ENCODE results near the gene BFSP2. TPM values are rescaled to one million over a fixed set of nuclear protein-coding genes. Genes with fewer than 3 reads are reported as not detected.
"Not testable (repeated sequence)": the region's sequence is repeated elsewhere in the genome, so short reads cannot be mapped to it uniquely, and the experiment has no call there.

Gene BFSP2
- total RNA-seq, 1 experiment from 2014 or later: not detected

DNA sequence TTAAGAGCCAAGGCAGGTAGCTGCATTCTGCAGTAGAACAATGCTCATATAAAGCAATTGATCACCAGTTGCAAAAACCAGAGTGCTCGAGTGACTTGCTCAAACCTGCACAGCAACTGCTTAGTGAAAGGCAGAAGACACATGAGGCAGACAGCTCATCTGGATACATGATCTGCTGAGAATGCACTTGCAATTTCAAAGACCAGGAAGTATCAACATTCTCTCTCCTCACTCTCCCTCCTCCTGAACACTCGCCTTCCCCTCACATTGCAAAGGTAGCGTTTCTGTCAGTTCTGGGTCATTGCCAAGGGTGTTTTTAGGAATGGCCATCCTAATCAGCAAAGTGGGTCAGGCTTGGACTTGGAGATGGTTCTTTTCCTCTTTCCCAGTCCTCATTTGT is 61.0 kb downstream of the BFSP2 start:
- Histone ChIP-seq H3K27me3 (replicated peaks) (no peaks in the 10 kb centered on the region), H3K36me3 (no peaks in the 10 kb centered on the region), H3K27ac (no peak overlapping the region), H3K4me3 (no peak overlapping the region), H3K4me1 (replicated peaks) (no peaks in the 10 kb centered on the region; the same call in 1 of the 2 replicates), H3K9me3 (replicated peaks) (no peaks in the 10 kb centered on the region)
- DNase-seq (ENCODE audit: low read depth in 1 of 2, low spot score in 2 of 2): no peak

- Histone ChIP-seq H3K36me3 (no peaks in the 10 kb centered on the region), H3K4me1 (replicated peaks) (no peaks in the 10 kb centered on the region; the same call in 1 of the 2 replicates), H3K27ac (no peak overlapping the region), H3K9me3 (replicated peaks) (no peaks in the 10 kb centered on the region), H3K27me3 (replicated peaks) (no peaks in the 10 kb centered on the region), H3K4me3 (no peak overlapping the region)
- DNase-seq (ENCODE audit: low read depth in 1 of 2, low spot score in 2 of 2): no peak
Observed at GRCh38 chr3:133461291-133461690, 61.4 kb downstream of the BFSP2 start.

- H3K4me3 ChIP-seq: no peak overlapping the region
Observed at GRCh38 chr3:133463347-133463860, 63.5 kb downstream of the BFSP2 start.

DNA sequence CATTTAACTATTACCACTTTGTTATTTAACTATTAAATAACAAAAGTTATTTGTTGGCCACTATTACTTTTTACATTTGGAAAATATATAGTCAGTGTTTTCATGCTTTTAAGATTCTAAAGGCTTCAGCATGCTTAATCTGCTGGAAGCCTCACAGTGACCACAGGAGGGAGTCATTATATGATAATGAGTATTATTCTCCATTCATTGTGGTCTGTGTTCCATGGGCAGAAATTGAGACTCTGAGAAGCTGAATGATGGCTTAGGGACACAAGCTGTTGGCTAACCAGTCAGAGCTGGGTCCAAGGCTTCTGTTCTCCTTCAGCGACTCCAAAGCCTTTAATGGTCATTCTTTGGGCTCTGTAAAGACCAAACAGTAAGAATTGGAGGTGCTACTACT is 64.7 kb downstream of the BFSP2 start:
- no peak overlapping the region for H3K27ac ChIP-seq
- H3K4me3 ChIP-seq: no peak overlapping the region
- H3K36me3 ChIP-seq: no peaks in the 10 kb centered on the region
- no peaks in the 10 kb centered on the region; the same call in 1 of the 2 replicates for H3K4me1 ChIP-seq (replicated peaks)
- H3K27me3 ChIP-seq (replicated peaks): no peaks in the 10 kb centered on the region
- no peak for DNase-seq (ENCODE audit: low read depth in 1 of 2, low spot score in 2 of 2)
- no peaks in the 10 kb centered on the region for H3K9me3 ChIP-seq (replicated peaks)

More at GRCh38 chr3:133463347-133463860, 63.5 kb downstream of the BFSP2 start:
- DNase-seq (ENCODE audit: low read depth in 1 of 2, low spot score in 2 of 2): no peak
- no peaks in the 10 kb centered on the region for H3K27me3 ChIP-seq (replicated peaks)
- H3K36me3 ChIP-seq: no peaks in the 10 kb centered on the region
- no peaks in the 10 kb centered on the region; the same call in 1 of the 2 replicates for H3K4me1 ChIP-seq (replicated peaks)
- no peaks in the 10 kb centered on the region for H3K9me3 ChIP-seq (replicated peaks)
- no peak overlapping the region for H3K27ac ChIP-seq

DNA sequence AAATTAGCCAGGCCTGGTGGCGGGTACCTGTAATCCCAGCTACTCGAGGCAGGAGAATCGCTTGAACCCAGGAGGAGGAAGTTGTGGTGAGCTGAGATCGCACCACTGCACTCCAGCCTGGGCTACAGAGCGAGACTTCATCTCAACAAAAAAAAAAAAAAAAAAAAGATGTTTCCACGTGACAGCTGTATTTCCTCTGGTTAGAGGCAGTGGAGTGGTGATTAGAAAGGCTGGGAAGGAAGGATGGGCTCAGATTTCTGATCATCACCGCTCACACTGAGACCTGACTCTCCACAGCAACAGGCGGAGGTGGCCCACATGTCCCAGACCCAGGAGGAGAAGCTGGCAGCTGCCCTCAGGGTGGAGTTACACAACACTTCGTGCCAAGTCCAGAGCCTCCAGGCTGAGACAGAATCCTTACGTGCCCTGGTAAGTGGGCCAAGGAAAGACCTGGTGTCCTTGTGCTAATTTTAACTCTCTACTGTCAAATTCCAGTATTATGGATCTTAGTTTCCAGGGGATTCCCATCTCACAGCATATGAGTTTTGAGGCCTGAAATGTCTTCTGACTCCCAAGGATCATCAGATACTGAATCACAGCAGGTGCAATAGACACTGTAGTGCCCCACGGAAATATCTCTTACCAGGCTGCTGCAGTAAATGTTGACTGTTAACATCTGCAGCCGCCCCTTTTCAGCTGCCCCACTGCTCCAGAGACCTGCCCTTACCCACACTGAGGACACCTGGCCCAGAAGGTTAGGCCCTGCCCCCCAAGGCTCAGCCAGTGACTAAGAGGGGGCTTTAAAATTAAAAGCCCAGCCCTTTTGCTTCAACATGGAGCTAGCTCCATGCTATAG is 66.9 kb downstream of the BFSP2 start:
- H3K4me3 ChIP-seq: no peak overlapping the region
- no peaks in the 10 kb centered on the region for H3K9me3 ChIP-seq (replicated peaks)
- H3K36me3 ChIP-seq: no peaks in the 10 kb centered on the region
- no peak overlapping the region for H3K27ac ChIP-seq
- no peak for DNase-seq (ENCODE audit: low read depth in 1 of 2, low spot score in 2 of 2)
- H3K27me3 ChIP-seq (replicated peaks): no peaks in the 10 kb centered on the region
- no peaks in the 10 kb centered on the region for H3K4me1 ChIP-seq (replicated peaks)

DNA sequence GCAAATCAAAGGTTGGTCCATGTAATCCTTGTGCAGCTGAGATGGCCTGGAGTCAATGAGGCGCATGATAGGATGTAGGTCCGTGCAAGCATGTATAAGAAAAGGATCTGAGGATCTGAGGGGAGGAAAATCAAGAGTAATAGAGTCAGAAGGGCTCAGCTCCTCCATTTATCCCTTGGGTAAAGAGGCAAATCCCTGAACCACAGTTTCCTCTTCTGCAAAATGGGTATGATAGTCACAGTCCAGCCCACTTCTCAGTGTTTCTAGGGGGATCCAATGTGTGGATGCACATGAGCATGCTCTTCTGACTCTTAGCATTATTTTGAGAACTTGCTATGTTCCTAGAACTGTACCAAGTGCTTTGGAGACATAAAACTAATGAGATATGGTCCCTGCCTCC is 67.9 kb downstream of the BFSP2 start:
- Histone ChIP-seq H3K4me3 (no peak overlapping the region), H3K27me3 (replicated peaks) (no peaks in the 10 kb centered on the region), H3K36me3 (no peaks in the 10 kb centered on the region), H3K9me3 (replicated peaks) (no peaks in the 10 kb centered on the region), H3K27ac (no peak overlapping the region), H3K4me1 (replicated peaks) (no peaks in the 10 kb centered on the region)
- no peak for DNase-seq (ENCODE audit: low read depth in 1 of 2, low spot score in 2 of 2)

DNA sequence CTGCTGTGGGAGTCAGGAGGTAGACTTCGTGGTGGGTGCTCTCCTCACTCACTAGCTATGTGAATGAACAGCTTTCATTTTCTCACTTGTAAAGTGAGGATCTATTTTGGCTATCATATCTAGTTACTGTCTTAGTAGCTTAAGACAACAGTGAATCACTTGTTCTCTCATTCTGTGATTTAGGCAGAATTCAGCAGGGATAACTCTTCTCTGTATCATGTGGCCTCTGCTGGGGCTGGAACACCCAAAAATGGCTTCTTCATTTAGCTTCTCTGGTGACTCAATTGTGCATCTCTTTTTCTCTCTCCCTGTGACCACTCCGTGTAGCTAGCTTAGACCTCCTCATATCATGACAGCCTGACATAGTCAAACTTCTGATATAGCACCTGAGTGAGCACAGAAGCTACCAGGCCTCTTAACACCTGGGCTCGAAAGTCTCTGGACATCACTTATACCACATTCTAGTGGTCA is 68.4 kb downstream of the BFSP2 start:
- no peaks in the 10 kb centered on the region for H3K4me1 ChIP-seq (replicated peaks)
- no peaks in the 10 kb centered on the region for H3K27me3 ChIP-seq (replicated peaks)
- DNase-seq (ENCODE audit: low read depth in 1 of 2, low spot score in 2 of 2): no peak
- no peak overlapping the region for H3K27ac ChIP-seq
- H3K9me3 ChIP-seq (replicated peaks): no peaks in the 10 kb centered on the region
- no peaks in the 10 kb centered on the region for H3K36me3 ChIP-seq
- H3K4me3 ChIP-seq: no peak overlapping the region

- no peak for DNase-seq (ENCODE audit: low read depth in 1 of 2, low spot score in 2 of 2)
- Histone ChIP-seq H3K27me3 (replicated peaks) (no peaks in the 10 kb centered on the region), H3K4me3 (no peak overlapping the region), H3K27ac (no peak overlapping the region), H3K36me3 (no peaks in the 10 kb centered on the region), H3K9me3 (replicated peaks) (no peaks in the 10 kb centered on the region), H3K4me1 (replicated peaks) (peaks cover 7% of the 10 kb centered on the region)
Observed at GRCh38 chr3:133469140-133469731, 69.4 kb downstream of the BFSP2 start.

DNA sequence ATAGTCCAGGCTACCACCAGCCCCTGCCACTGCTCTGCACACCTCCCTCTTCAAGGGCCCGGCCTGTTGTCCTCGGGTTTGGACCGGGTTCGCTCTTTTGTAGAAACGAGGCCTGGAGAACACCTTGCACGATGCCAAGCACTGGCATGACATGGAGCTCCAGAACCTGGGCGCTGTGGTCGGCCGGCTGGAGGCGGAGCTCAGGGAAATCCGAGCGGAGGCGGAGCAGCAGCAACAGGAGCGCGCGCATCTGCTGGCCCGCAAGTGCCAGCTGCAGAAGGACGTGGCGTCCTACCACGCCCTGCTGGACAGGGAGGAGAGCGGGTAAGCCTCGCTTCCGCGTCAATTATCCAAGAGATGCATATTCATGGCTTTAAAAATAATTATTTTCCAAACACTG is 72.4 kb downstream of the BFSP2 start:
- H3K4me3 ChIP-seq: no peak overlapping the region
- no peaks in the 10 kb centered on the region for H3K36me3 ChIP-seq
- H3K27me3 ChIP-seq (replicated peaks): no peaks in the 10 kb centered on the region
- H3K27ac ChIP-seq: no peak overlapping the region
- peaks cover 19% of the 10 kb centered on the region for H3K4me1 ChIP-seq (replicated peaks)
- DNase-seq (ENCODE audit: low read depth in 1 of 2, low spot score in 2 of 2): no peak
- no peaks in the 10 kb centered on the region for H3K9me3 ChIP-seq (replicated peaks)

- H3K36me3 ChIP-seq: no peaks in the 10 kb centered on the region
- H3K4me3 ChIP-seq: no peak overlapping the region
- no peak overlapping the region for H3K27ac ChIP-seq
- H3K27me3 ChIP-seq (replicated peaks): no peaks in the 10 kb centered on the region
- peaks cover 19% of the 10 kb centered on the region for H3K4me1 ChIP-seq (replicated peaks)
- no peak for DNase-seq (ENCODE audit: low read depth in 1 of 2, low spot score in 2 of 2)
- H3K9me3 ChIP-seq (replicated peaks): no peaks in the 10 kb centered on the region
Observed at GRCh38 chr3:133472889-133473288, 73.0 kb downstream of the BFSP2 start.

GRCh38 chr3:133473472-133474191 is 73.8 kb downstream of the BFSP2 start:
- H3K4me1 ChIP-seq (replicated peaks): peaks cover 19% of the 10 kb centered on the region
- H3K9me3 ChIP-seq (replicated peaks); H3K27me3 ChIP-seq (replicated peaks); H3K36me3 ChIP-seq; H3K4me3 ChIP-seq; DNase-seq (ENCODE audit: low read depth in 1 of 2, low spot score in 2 of 2): not testable (repeated sequence)
- H3K27ac ChIP-seq: peak overlapping the region; percentile 61

DNA sequence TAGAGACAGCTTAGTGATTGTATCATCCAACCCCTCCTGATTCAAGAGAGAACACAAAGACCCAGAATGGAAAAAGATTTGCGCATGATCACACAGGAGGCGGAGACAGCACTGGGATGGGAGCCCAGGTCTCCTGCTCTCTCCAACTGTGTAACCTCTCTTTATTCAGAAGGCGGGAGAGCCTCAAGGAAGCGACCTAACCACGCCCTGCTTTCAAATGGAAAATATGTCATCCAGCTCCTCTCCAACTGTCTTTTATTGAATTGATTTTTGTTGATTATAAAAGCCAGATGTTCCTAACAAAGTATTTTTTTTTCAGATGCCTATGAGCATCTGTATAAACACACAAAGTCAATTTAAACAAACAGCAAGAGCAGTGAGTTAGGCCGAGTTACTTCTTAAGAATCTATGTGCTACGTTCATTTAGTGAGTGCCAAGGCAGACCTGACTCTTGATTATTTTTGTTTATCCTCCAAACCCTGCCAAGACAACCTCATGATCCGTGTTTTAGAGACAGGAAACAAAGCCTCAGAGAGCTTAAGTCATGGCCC is 74.5 kb downstream of the BFSP2 start:
- no peaks in the 10 kb centered on the region for H3K27me3 ChIP-seq (replicated peaks)
- H3K4me1 ChIP-seq (replicated peaks): peaks cover 19% of the 10 kb centered on the region
- H3K4me3 ChIP-seq: no peak overlapping the region
- no peaks in the 10 kb centered on the region for H3K9me3 ChIP-seq (replicated peaks)
- H3K27ac ChIP-seq: peak overlapping the region; percentile 61
- no peaks in the 10 kb centered on the region for H3K36me3 ChIP-seq
- DNase-seq (ENCODE audit: low read depth in 1 of 2, low spot score in 2 of 2): peak; percentile 56 to 79

DNA sequence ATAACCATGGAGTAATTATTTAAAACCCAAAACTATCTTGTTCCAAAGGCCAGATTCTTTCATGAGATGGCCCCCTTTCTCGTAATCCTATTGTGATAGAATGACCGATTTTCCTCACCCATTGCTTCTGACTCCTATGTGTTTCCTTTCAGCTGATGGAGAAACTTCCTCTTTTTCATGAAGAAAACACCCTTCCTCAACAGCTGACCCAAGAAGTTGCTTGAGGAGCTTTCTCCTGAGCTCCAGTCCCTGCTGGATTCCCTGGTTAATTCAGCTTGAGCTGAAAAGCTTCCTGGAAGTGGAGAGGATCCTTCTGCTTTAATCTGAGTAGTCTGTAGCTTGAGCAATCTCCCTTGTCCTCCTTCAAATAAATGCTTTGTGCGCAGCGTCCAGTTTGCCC is 75.0 kb downstream of the BFSP2 start:
- Histone ChIP-seq H3K4me1 (replicated peaks) (peaks cover 19% of the 10 kb centered on the region), H3K27me3 (replicated peaks) (no peaks in the 10 kb centered on the region), H3K27ac (peak overlapping the region; percentile 61), H3K36me3 (no peaks in the 10 kb centered on the region), H3K9me3 (replicated peaks) (no peaks in the 10 kb centered on the region), H3K4me3 (no peak overlapping the region)
- no peak for DNase-seq (ENCODE audit: low read depth in 1 of 2, low spot score in 2 of 2)
